Lung (tissue), 12 donors: ENCODE measurements around the gene GFY. TPM values are rescaled to one million over a fixed set of nuclear protein-coding genes. Genes with fewer than 3 reads are reported as not detected.

Source experiments
- ATAC-seq: fragments of 200-7000 bp; cut with Tn5 transposase; one replicate; pipeline ENCODE4 v1.9.1; 2020; ENCODE audit warnings: moderate number of reproducible peaks; ENCODE audit not compliant: insufficient read depth, low FRiP score
- DNase-seq, 3 donors: peaks; one replicate each; pipeline ENCODE4 v3.0.0-alpha.2; 2013 to 2017
- H3K27ac ChIP-seq, 2 donors: one replicate each; pipeline ENCODE4 v1.5.1; 2013; ENCODE audit warnings: mild to moderate bottlenecking in 2 of 2, moderate library complexity in 2 of 2, control low read depth in 1 of 2, inconsistent platforms in 1 of 2, low read depth in 1 of 2, low read length in 1 of 2
- H3K27me3 ChIP-seq, 3 donors: one replicate each; pipeline ENCODE4 v1.5.1; 2013; ENCODE audit warnings: low read length in 2 of 3; ENCODE audit not compliant: control insufficient read depth in 3 of 3, insufficient read depth in 3 of 3
- H3K36me3 ChIP-seq, 4 donors: one replicate each; pipeline ENCODE4 v1.5.1; 2013; ENCODE audit warnings: low read length in 4 of 4, mild to moderate bottlenecking in 1 of 4, moderate library complexity in 1 of 4; ENCODE audit not compliant: control insufficient read depth in 4 of 4, insufficient read depth in 4 of 4
- H3K4me1 ChIP-seq, 5 donors: one replicate each; pipeline ENCODE4 v1.5.1; 2013; ENCODE audit warnings: low read length in 5 of 5, mild to moderate bottlenecking in 2 of 5, moderate library complexity in 1 of 5; ENCODE audit not compliant: control insufficient read depth in 5 of 5, insufficient read depth in 5 of 5
- H3K4me3 ChIP-seq: one replicate; pipeline ENCODE4 v1.5.1; 2013; ENCODE audit warnings: mild to moderate bottlenecking, control low read depth, moderate library complexity
- H3K9ac ChIP-seq, 2 donors: one replicate each; pipeline ENCODE4 v1.5.1; 2013; ENCODE audit warnings: low read length in 2 of 2, control low read depth in 1 of 2; ENCODE audit not compliant: insufficient read depth in 1 of 2
- H3K9me3 ChIP-seq, 4 donors: one replicate each; pipeline ENCODE4 v1.5.1; 2013; ENCODE audit warnings: low read length in 3 of 4, mild to moderate bottlenecking in 1 of 4, moderate library complexity in 1 of 4; ENCODE audit not compliant: control insufficient read depth in 4 of 4, insufficient read depth in 3 of 4
- WGBS, 2 donors: extraction: QIAGEN DNeasy Blood & Tissue Kit; methylation state at CpG; one replicate each; pipeline ENCODE4 v1.1.7; 2013; 5-methylcytosine and 5-hydroxymethylcytosine counted together
- polyA plus RNA-seq, 2 donors: library from polyadenylated mRNA; stranded (reverse); fragments of 200-250 nt; gene quantifications; one replicate each; pipeline ENCODE4 v1.2.1, GENCODE V29; 2013
- total RNA-seq, 2 donors: library from RNA; depleted of rRNA in 1 of 2; stranded (reverse); fragments of >200 nt in 1 of 2; gene quantifications; one replicate each; pipeline ENCODE4 v1.2.1, GENCODE V29; 2014 to 2021
- TF ChIP-seq, protein P1 (sequence below): IDR thresholded peaks from 2 replicates; pipeline ENCODE4 v1.5.1; 2012; ENCODE audit warnings: mild to moderate bottlenecking; ENCODE audit errors: control extremely low read depth, extremely low read depth
- donor health status: control.
- donor health status: control.
- donor health status: Bipolar disorder and iron deficiency.
- donor health status: healthy.
- donor health status: DM: yes; HTN: yes; CAD: no.

GFY gene
- total and polyA plus RNA-seq, 4 donors: not detected

DNA sequence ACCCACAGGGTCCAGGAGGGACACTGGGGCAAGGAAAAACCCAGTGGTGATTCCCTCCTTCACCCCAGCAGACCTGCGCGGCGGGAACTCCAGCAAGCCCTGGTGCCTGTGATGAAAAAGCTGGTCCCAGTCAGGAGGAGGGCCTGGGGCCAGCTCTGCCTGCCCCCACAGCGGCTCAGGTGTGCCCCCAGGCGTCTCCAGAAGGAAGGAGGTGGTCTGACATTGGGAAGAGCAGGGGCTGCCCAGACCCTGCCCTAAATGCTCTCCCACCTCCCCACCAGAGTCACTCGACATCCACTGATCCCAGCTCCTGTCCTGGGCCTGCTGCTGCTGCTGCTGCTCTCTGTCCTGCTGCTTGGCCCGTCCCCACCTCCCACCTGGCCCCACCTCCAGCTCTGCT, 8.1 kb upstream of the GFY start:
- Histone ChIP-seq H3K9ac (no peak overlapping the region), H3K36me3 (no peaks in the 10 kb centered on the region), H3K27me3 (peaks cover under 1 to 35% (median 29%) of the 10 kb centered on the region in 3 donors), H3K4me1 (peaks cover 0 to 12% (median 0%) of the 10 kb centered on the region in 5 donors), H3K4me3 (no peak overlapping the region), H3K27ac (no peak overlapping the region), H3K9me3 (no peaks in the 10 kb centered on the region)
- 68 to 77% methylated on average over 7 of the region's 7 CpGs for WGBS, 2 donors
- ATAC-seq (no peak), DNase-seq (no peak)
- TF ChIP-seq, protein P1, sequence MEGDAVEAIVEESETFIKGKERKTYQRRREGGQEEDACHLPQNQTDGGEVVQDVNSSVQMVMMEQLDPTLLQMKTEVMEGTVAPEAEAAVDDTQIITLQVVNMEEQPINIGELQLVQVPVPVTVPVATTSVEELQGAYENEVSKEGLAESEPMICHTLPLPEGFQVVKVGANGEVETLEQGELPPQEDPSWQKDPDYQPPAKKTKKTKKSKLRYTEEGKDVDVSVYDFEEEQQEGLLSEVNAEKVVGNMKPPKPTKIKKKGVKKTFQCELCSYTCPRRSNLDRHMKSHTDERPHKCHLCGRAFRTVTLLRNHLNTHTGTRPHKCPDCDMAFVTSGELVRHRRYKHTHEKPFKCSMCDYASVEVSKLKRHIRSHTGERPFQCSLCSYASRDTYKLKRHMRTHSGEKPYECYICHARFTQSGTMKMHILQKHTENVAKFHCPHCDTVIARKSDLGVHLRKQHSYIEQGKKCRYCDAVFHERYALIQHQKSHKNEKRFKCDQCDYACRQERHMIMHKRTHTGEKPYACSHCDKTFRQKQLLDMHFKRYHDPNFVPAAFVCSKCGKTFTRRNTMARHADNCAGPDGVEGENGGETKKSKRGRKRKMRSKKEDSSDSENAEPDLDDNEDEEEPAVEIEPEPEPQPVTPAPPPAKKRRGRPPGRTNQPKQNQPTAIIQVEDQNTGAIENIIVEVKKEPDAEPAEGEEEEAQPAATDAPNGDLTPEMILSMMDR: no peak

DNA sequence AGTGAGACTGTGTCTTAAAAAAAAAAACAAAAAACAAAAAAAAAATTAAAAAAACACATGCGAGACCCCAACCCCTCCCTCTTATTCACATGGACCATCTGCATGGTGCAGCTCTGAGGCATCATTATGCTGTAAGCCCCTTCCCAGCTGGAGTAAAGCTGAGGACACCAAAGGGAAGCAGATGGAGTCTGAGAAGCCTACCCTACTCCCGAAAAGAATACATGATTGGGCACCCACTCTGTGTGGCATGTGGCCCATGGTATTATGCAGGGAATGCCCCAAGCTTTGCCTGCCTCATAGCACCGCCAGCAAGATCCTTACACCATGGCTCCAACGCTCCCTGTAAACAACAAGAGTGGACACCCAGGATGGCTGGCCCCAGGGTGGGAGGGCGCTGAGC, 6.7 kb upstream of the GFY start:
- Histone ChIP-seq H3K27me3 (peaks cover 9 to 48% (median 39%) of the 10 kb centered on the region in 3 donors), H3K27ac (no peak overlapping the region), H3K9ac (no peak overlapping the region), H3K36me3 (no peaks in the 10 kb centered on the region), H3K9me3 (no peaks in the 10 kb centered on the region), H3K4me1 (peaks cover 0 to 10% (median 7%) of the 10 kb centered on the region in 5 donors), H3K4me3 (no peak overlapping the region)
- no peak for DNase-seq
- ATAC-seq: no peak
- TF ChIP-seq, protein P1: no peak
- 80 to 91% methylated on average over 5 of the region's 5 CpGs for WGBS, 2 donors

DNA sequence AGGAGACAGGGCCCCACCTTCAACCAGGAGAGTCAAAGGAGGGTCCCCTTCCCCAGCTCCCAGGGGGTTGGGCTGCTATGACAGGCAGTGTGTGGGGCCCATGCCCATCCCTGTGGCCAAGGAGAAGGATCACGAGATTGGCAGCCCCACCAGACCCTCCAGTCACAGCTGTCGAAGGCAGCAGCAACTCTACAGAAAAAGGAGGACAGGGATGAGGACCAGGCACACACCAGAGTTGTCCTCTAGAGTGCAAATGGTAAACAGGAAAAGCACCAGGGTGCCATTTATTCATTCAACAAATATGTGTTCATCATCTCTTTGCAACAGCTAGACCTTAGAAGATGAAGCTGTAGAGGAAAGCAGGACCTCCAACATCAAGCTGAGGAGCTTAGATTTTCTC, 6.0 kb upstream of the GFY start:
- DNase-seq (no peak), ATAC-seq (no peak)
- Histone ChIP-seq H3K27ac (no peak overlapping the region), H3K4me1 (peaks cover 0 to 10% (median 7%) of the 10 kb centered on the region in 5 donors), H3K9ac (no peak overlapping the region), H3K9me3 (no peaks in the 10 kb centered on the region), H3K27me3 (peaks cover 9 to 55% (median 45%) of the 10 kb centered on the region in 3 donors), H3K36me3 (no peaks in the 10 kb centered on the region), H3K4me3 (no peak overlapping the region)
- 84 to 86% methylated on average over 2 of the region's 2 CpGs for WGBS, 2 donors
- TF ChIP-seq, protein P1: no peak

DNA sequence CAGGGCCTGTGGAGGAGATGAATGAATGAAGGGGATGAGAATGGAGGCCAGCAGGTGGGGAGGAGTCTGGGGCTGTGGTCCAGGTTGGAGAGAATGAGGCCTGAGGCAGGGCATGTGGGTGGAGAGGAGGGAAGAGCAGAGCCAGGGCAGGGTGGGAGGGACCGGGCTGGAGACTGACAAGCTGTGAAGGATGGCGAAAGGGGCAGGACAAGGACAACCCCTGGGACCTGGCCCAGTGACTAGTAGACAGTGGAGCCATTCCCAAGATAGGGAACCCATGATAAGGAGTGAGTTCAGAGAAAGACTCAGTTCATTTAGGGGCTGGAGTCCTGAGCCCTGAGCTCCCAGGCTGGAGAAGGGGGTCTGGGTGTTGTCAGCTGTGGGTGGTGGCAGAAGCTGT, 5.0 kb upstream of the GFY start:
- ATAC-seq (no peak), DNase-seq (no peak)
- Histone ChIP-seq H3K9me3 (peaks cover 0 to under 1% (median 0%) of the 10 kb centered on the region in 4 donors), H3K4me3 (no peak overlapping the region), H3K27ac (no peak overlapping the region), H3K9ac (no peak overlapping the region), H3K36me3 (no peaks in the 10 kb centered on the region), H3K4me1 (peaks cover 0 to 10% (median 7%) of the 10 kb centered on the region in 5 donors), H3K27me3 (peaks cover 9 to 65% (median 55%) of the 10 kb centered on the region in 3 donors)
- TF ChIP-seq, protein P1: no peak
- WGBS, 2 donors: 75 to 86% methylated on average over 2 of the region's 2 CpGs
